ENCODE results near the gene CHST9.

CHST9 gene

GRCh38 chr18:26922313-26922712, 262.8 kb downstream of the CHST9 start:
- DNase-seq = no peak

- DNase-seq = no peak
These were observed 264.5 kb downstream of the CHST9 start for GRCh38 chr18:26920644-26921043.

GRCh38 chr18:26919627-26920026, 265.5 kb downstream of the CHST9 start:
- DNase-seq = no peak

GRCh38 chr18:26919201-26919600, 265.9 kb downstream of the CHST9 start:
- DNase-seq = no peak

- DNase-seq = no peak
These were observed 273.3 kb downstream of the CHST9 start for GRCh38 chr18:26911840-26912239.

- no peak for DNase-seq
These were observed 275.4 kb downstream of the CHST9 start for GRCh38 chr18:26909599-26910290.

- DNase-seq = no peak
These were observed 276.2 kb downstream of the CHST9 start for GRCh38 chr18:26908906-26909305.

GRCh38 chr18:26902291-26902690, 282.8 kb downstream of the CHST9 start:
- DNase-seq = no peak

GRCh38 chr18:26901020-26901419, 284.1 kb downstream of the CHST9 start:
- DNase-seq = no peak

- DNase-seq = no peak
These were observed 290.7 kb downstream of the CHST9 start for GRCh38 chr18:26894426-26894825.

GRCh38 chr18:26893996-26894395, 291.1 kb downstream of the CHST9 start:
- no peak for DNase-seq

GRCh38 chr18:26888259-26888658, 296.8 kb downstream of the CHST9 start:
- no peak for DNase-seq

GRCh38 chr18:26875040-26875654, 310.0 kb downstream of the CHST9 start:
- DNase-seq = no peak

GRCh38 chr18:26874283-26874682, 310.8 kb downstream of the CHST9 start:
- no peak for DNase-seq

- no peak for DNase-seq
These were observed 315.5 kb downstream of the CHST9 start for GRCh38 chr18:26869640-26870039.

- DNase-seq = no peak
These were observed 316.0 kb downstream of the CHST9 start for GRCh38 chr18:26868968-26869586.

- no peak for DNase-seq
These were observed 317.6 kb downstream of the CHST9 start for GRCh38 chr18:26867471-26867870.

GRCh38 chr18:26865557-26865956, 319.6 kb downstream of the CHST9 start, which contains the start of gene AQP4:
Gene AQP4, minus strand, starts transcription at chr18:26865707. Its CDS starts 18 bp downstream, at chr18:26865689.
- no peak for DNase-seq

GRCh38 chr18:26864658-26865057, 320.4 kb downstream of the CHST9 start:
- DNase-seq = no peak

GRCh38 chr18:26863921-26864497, 321.1 kb downstream of the CHST9 start:
- no peak for DNase-seq

- DNase-seq = peak; percentile 6
These were observed 321.8 kb downstream of the CHST9 start for GRCh38 chr18:26863122-26863879.

- DNase-seq = no peak
These were observed 323.0 kb downstream of the CHST9 start for GRCh38 chr18:26862084-26862483.

Measured in NCI-H1092 treated with DMSO at 0.1 percent for 48 hours (cell line).